GM12892 (cell line): Measurements from ENCODE around the gene CNTNAP1.

Experiments
- POLR2A ChIP-seq: IDR thresholded peaks from 2 replicates; pipeline ENCODE4 v1.6.1; 2011; ENCODE audit warnings: low read depth, low read length, control low read depth
- POLR2AphosphoS5 ChIP-seq: IDR thresholded peaks from 2 replicates; pipeline ENCODE4 v1.6.1; 2011; ENCODE audit warnings: low read depth, low read length, control low read depth
- TAF1 ChIP-seq: IDR thresholded peaks from 2 replicates; pipeline ENCODE4 v1.6.1; 2011; ENCODE audit warnings: low read depth, mild to moderate bottlenecking, control low read depth, low read length, borderline replicate concordance

- TF ChIP-seq POLR2A (no peak), POLR2AphosphoS5 (no peak), TAF1 (no peak)
These were observed 10.3 kb upstream of the CNTNAP1 start for GRCh38 chr17:42672038-42672437.
